Mucosa of descending colon (tissue), 3 donors: ENCODE data around the gene MUC15. TPM values are rescaled to one million over a fixed set of nuclear protein-coding genes. Genes with fewer than 3 reads are reported as not detected.

ENCODE experiments used
- ATAC-seq: fragments of 200-7000 bp; cut with Tn5 transposase; one replicate; pipeline ENCODE4 v1.9.1; 2020; ENCODE audit warnings: mild to moderate bottlenecking, moderate library complexity
- DNase-seq, 3 donors: peaks; one replicate each; pipeline ENCODE4 v3.0.0-alpha.2; 2020
- H3K36me3 ChIP-seq: fragments of 200-600 bp; one replicate; pipeline ENCODE4 v1.8.0; 2021; ENCODE audit warnings: low read depth, mild to moderate bottlenecking
- H3K4me1 ChIP-seq: fragments of 200-600 bp; one replicate; pipeline ENCODE4 v1.8.0; 2021; ENCODE audit warnings: low read depth, mild to moderate bottlenecking
- H3K4me3 ChIP-seq: fragments of 200-600 bp; one replicate; pipeline ENCODE4 v1.8.0; 2021; ENCODE audit warnings: mild to moderate bottlenecking
- H3K9me3 ChIP-seq: fragments of 200-600 bp; one replicate; pipeline ENCODE4 v1.8.0; 2021; ENCODE audit warnings: mild to moderate bottlenecking
- CTCF ChIP-seq: fragments of 200-600 bp; IDR thresholded peaks from one replicate; pipeline ENCODE4 v1.8.0; 2022; ENCODE audit warnings: antibody characterized with exemption, mild to moderate bottlenecking
- intact Hi-C, 2 donors: fragments of 100-400 bp; cut with DNase I in 1 of 2; cut with micrococcal nuclease in 1 of 2; formaldehyde crosslinking; loops; one replicate each; pipeline versions ENCODE4 v1.11.0 to v1.11.1; 2022; cut with DNase I, micrococcal nuclease
- total RNA-seq, 3 donors: library from RNA; stranded (reverse); fragmentation: NEBNext Ultra II Directional in 2 of 3; extraction: Animal tissue kit (Norgen Biotek cat#: 25700) in 2 of 3; gene quantifications; one replicate each; pipeline versions ENCODE4 v1.2.1 to v1.2.4, GENCODE V29; 2021 to 2023
- donor health status: DM: no; HTN: no; CAD: no; lungs with moderate emphysema.
- donor health status: DM: no; HTN: no; CAD: no.
- donor health status: DM: no; HTN: yes; CAD: no.

Gene MUC15
- total RNA-seq, 3 donors from 2014 or later: not detected

- Histone ChIP-seq H3K4me1 (no peaks in the 10 kb centered on the region), H3K36me3 (no peaks in the 10 kb centered on the region), H3K9me3 (no peaks in the 10 kb centered on the region), H3K4me3 (no peak overlapping the region)
- no peak for TF ChIP-seq CTCF
- intact Hi-C loops: no loop called here
- ATAC-seq (no peak), DNase-seq (peak in 1 of 3 donors; percentile 1)
Measured at GRCh38 chr11:26522912-26523610, 49.0 kb downstream of the MUC15 start.

GRCh38 chr11:26519469-26519868, 52.6 kb downstream of the MUC15 start:
- Histone ChIP-seq H3K9me3 (no peaks in the 10 kb centered on the region), H3K4me3 (no peak overlapping the region), H3K36me3 (no peaks in the 10 kb centered on the region), H3K4me1 (no peaks in the 10 kb centered on the region)
- TF ChIP-seq CTCF: no peak
- ATAC-seq (no peak), DNase-seq (no peak)
- intact Hi-C loops: no loop called here

- H3K36me3 ChIP-seq: no peaks in the 10 kb centered on the region
- H3K9me3 ChIP-seq: no peaks in the 10 kb centered on the region
- intact Hi-C loops: no loop called here
- no peak for TF ChIP-seq CTCF
- no peaks in the 10 kb centered on the region for H3K4me1 ChIP-seq
- DNase-seq: no peak
- H3K4me3 ChIP-seq: no peak overlapping the region
- ATAC-seq: no peak
Measured at GRCh38 chr11:26512196-26512595, 59.9 kb downstream of the MUC15 start.

- Histone ChIP-seq H3K4me1 (no peaks in the 10 kb centered on the region), H3K4me3 (no peak overlapping the region), H3K36me3 (no peaks in the 10 kb centered on the region), H3K9me3 (no peaks in the 10 kb centered on the region)
- intact Hi-C loops: no loop called here
- no peak for ATAC-seq
- DNase-seq: no peak
- TF ChIP-seq CTCF: no peak
Measured at GRCh38 chr11:26510756-26511155, 61.3 kb downstream of the MUC15 start.

- Histone ChIP-seq H3K4me1 (no peaks in the 10 kb centered on the region), H3K9me3 (no peaks in the 10 kb centered on the region), H3K36me3 (no peaks in the 10 kb centered on the region), H3K4me3 (no peak overlapping the region)
- no peak for TF ChIP-seq CTCF
- ATAC-seq: no peak
- intact Hi-C loops: no loop called here
- no peak for DNase-seq
Measured at GRCh38 chr11:26510164-26510563, 61.9 kb downstream of the MUC15 start.

Other genes starting within 250 kb of the MUC15 start
- 1 to 10 TPM in 1 of 3 donors, under 1 TPM in 2; 0.31 to 1.3 (median 0.35) TPM for gene ANO3, start 240.1 kb downstream of the MUC15 start, total RNA-seq
- under 1 TPM; 0.13 to 0.58 (median 0.22) TPM for gene SLC5A12, start 149.8 kb upstream of the MUC15 start, total RNA-seq